Measurements from ENCODE around the gene ALG1. TPM values are rescaled to one million over a fixed set of nuclear protein-coding genes. Genes with fewer than 3 reads are reported as not detected.

The ALG1 gene
- total RNA-seq, 1 donor from 2014 or later = 14.9 TPM

Other genes with a start within 250 kb of the ALG1 start
- 47.1 TPM for gene GLYR1, start 224.6 kb upstream of the ALG1 start, total RNA-seq
- 18.9 TPM for gene UBN1, start 224.4 kb upstream of the ALG1 start, total RNA-seq
- 26.4 TPM for gene PPL, start 134.7 kb upstream of the ALG1 start, total RNA-seq
- 0.33 TPM for gene SEC14L5, start 113.5 kb upstream of the ALG1 start, total RNA-seq
- 7.1 TPM for gene NAGPA, start 37.9 kb upstream of the ALG1 start, total RNA-seq
- gene C16orf89, start 5.9 kb upstream of the ALG1 start, total RNA-seq = not detected
- 5.0 TPM for gene EEF2KMT, start 26.0 kb downstream of the ALG1 start, total RNA-seq

Measured in left lobe of liver (tissue), 1 donor.